Esophagus muscularis mucosa (tissue), 4 donors: ENCODE measurements around the gene SH3D19. TPM values are rescaled to one million over a fixed set of nuclear protein-coding genes. Genes with fewer than 3 reads are reported as not detected.

Experiments used
- DNase-seq: peaks from one replicate; pipeline ENCODE4 v3.0.0-alpha.2; 2017; ENCODE audit errors: extremely low spot score
- H3K27ac ChIP-seq, 4 donors: fragments of 200-600 bp; sonication (generic); replicated peaks in 1 of 4; 1 replicate in 3 of 4; 2 replicates in 1 of 4; pipeline ENCODE4 v1.5.1; 2016 to 2019; ENCODE audit warnings: mild to moderate bottlenecking in 1 of 4
- H3K27me3 ChIP-seq, 4 donors: fragments of 200-600 bp; sonication (generic); one replicate each; pipeline versions ENCODE4 v1.5.1 to v1.6.0; 2016 to 2019
- H3K36me3 ChIP-seq, 4 donors: fragments of 200-600 bp; sonication (generic); one replicate each; pipeline ENCODE4 v1.5.1; 2016 to 2019
- H3K4me1 ChIP-seq, 4 donors: fragments of 200-600 bp; sonication (generic); one replicate each; pipeline ENCODE4 v1.5.1; 2016 to 2019
- H3K4me3 ChIP-seq, 4 donors: fragments of 200-600 bp; sonication (generic); 1 replicate in 2 of 4; 2 replicates in 2 of 4; pipeline ENCODE4 v1.5.1; 2016 to 2019; ENCODE audit warnings: mild to moderate bottlenecking in 4 of 4, moderate library complexity in 1 of 4
- H3K9me3 ChIP-seq, 4 donors: fragments of 200-600 bp; sonication (generic); 1 replicate in 3 of 4; 2 replicates in 1 of 4; pipeline ENCODE4 v1.5.1; 2016 to 2019
- EP300 ChIP-seq: sonication (generic); formaldehyde crosslinking; IDR thresholded peaks from one replicate; pipeline ENCODE4 v1.6.1; 2017; ENCODE audit warnings: antibody characterized with exemption
- POLR2A ChIP-seq: fragments of 450-650 bp; IDR thresholded peaks from one replicate; pipeline ENCODE4 v1.6.1; 2017; ENCODE audit warnings: antibody characterized with exemption, moderate library complexity, mild to moderate bottlenecking, low read depth
- POLR2AphosphoS5 ChIP-seq, 2 donors: sonication (generic); formaldehyde crosslinking; IDR thresholded peaks; one replicate each; pipeline ENCODE4 v1.6.1; 2017; ENCODE audit warnings: antibody characterized with exemption in 2 of 2
- WGBS: methylation state at CpG from one replicate; pipeline ENCODE4 v1.1.5; 2018; 5-methylcytosine and 5-hydroxymethylcytosine counted together
- intact Hi-C: fragments of 100-400 bp; cut with DNase I; formaldehyde crosslinking; loops from one replicate; pipeline ENCODE4 v1.15.1; 2023
- total RNA-seq, 4 donors: library from RNA; depleted of rRNA; stranded (reverse); fragments of >200 nt; gene quantifications; one replicate each; pipeline versions ENCODE4 v1.1.0 to v1.2.1, GENCODE V29; 2016
- TF ChIP-seq, protein P1 (sequence below), 3 experiments: fragments of 200-600 bp in 2 of 3; fragments of 450-650 bp in 1 of 3; sonication (generic) in 2 of 3; IDR thresholded peaks; one replicate each; pipeline ENCODE4 v1.5.1; 2017 to 2019; ENCODE audit warnings: antibody characterized with exemption in 3 of 3, mild to moderate bottlenecking in 2 of 3, moderate library complexity in 1 of 3

The SH3D19 gene
- total RNA-seq, 4 donors from 2014 or later, result 115 to 186 (median 177) TPM

GRCh38 chr4:151361126-151361525 lies 35.7 kb upstream of the SH3D19 start:
- peaks cover 0 to 8% (median 0%) of the 10 kb centered on the region in 4 donors for H3K4me1 ChIP-seq
- TF ChIP-seq POLR2A, result no peak
- TF ChIP-seq EP300, result no peak
- TF ChIP-seq, protein P1, sequence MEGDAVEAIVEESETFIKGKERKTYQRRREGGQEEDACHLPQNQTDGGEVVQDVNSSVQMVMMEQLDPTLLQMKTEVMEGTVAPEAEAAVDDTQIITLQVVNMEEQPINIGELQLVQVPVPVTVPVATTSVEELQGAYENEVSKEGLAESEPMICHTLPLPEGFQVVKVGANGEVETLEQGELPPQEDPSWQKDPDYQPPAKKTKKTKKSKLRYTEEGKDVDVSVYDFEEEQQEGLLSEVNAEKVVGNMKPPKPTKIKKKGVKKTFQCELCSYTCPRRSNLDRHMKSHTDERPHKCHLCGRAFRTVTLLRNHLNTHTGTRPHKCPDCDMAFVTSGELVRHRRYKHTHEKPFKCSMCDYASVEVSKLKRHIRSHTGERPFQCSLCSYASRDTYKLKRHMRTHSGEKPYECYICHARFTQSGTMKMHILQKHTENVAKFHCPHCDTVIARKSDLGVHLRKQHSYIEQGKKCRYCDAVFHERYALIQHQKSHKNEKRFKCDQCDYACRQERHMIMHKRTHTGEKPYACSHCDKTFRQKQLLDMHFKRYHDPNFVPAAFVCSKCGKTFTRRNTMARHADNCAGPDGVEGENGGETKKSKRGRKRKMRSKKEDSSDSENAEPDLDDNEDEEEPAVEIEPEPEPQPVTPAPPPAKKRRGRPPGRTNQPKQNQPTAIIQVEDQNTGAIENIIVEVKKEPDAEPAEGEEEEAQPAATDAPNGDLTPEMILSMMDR (IDR thresholded peaks at IDR 0.05), result no peak
- no peaks in the 10 kb centered on the region for H3K9me3 ChIP-seq
- no peak overlapping the region for H3K4me3 ChIP-seq
- no peak for DNase-seq
- intact Hi-C loops, result loop anchor here (5.0 kb wide), 1 partner anchor 244 kb away; no protein-coding TSS in a partner anchor
- no peaks in the 10 kb centered on the region for H3K27me3 ChIP-seq
- no peaks in the 10 kb centered on the region for H3K36me3 ChIP-seq
- no peak overlapping the region for H3K27ac ChIP-seq
- 94% methylated on average over 2 of the region's 2 CpGs for WGBS

DNA sequence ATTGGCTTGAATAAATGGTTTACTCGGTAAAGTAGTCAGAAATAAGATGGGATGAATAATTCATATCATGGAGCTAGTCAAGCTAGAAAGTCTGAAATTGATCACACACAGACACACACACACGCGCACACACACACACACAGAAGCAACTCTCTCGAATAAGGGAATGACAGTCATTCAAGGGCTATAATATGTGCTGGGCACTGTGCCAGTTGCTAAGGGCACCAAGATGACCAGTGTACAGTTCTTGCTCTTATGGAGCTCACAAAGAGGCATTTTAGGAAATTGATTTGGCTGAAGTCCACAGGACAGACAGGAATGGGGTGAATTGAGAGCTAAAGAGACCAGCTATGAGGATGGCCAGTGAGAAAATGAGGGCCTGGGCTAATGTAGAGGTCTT lies 34.2 kb upstream of the SH3D19 start:
- no peak overlapping the region for H3K4me3 ChIP-seq
- WGBS, result 77% methylated on average over 4 of the region's 4 CpGs
- TF ChIP-seq POLR2AphosphoS5 (IDR thresholded peaks at IDR 0.05) (no peak), EP300 (no peak), POLR2A (no peak)
- TF ChIP-seq, protein P1 (IDR thresholded peaks at IDR 0.05), result no peak
- no peak for DNase-seq
- no peaks in the 10 kb centered on the region for H3K36me3 ChIP-seq
- no peaks in the 10 kb centered on the region for H3K27me3 ChIP-seq
- intact Hi-C loops, result no loop called here
- no peak overlapping the region for H3K27ac ChIP-seq
- H3K9me3 ChIP-seq, result no peaks in the 10 kb centered on the region
- H3K4me1 ChIP-seq, result peaks cover 0 to 8% (median 0%) of the 10 kb centered on the region in 4 donors

GRCh38 chr4:151358266-151358665 lies 32.9 kb upstream of the SH3D19 start:
- intact Hi-C loops, result no loop called here
- H3K4me3 ChIP-seq, result no peak overlapping the region
- TF ChIP-seq EP300 (no peak), POLR2A (no peak)
- WGBS, result 90% methylated on average over 3 of the region's 3 CpGs
- no peaks in the 10 kb centered on the region for H3K9me3 ChIP-seq
- peaks cover 0 to 8% (median 0%) of the 10 kb centered on the region in 4 donors for H3K4me1 ChIP-seq
- DNase-seq, result no peak
- no peaks in the 10 kb centered on the region for H3K27me3 ChIP-seq
- no peaks in the 10 kb centered on the region for H3K36me3 ChIP-seq
- H3K27ac ChIP-seq, result no peak overlapping the region

DNA sequence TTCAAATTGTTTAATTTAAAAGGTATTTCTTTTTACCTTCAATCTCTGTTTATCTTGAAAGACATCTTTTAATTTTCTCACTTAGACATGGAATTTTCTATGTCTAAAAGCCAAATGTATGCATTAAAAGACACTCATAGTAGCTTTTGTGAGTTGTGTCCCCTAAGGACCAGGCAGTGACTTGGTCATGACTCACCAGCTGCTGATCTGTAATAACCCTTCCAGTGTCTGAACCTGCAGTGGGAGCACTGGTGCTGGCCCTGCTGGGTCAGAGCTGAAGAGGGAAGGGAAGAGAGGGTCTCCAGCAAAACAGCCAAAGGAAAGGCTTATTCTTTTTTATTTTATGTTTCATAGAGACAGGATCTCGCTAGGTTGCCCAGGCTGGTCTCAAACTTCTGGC lies 31.1 kb upstream of the SH3D19 start:
- H3K4me1 ChIP-seq, result peaks cover 0 to 5% (median 0%) of the 10 kb centered on the region in 4 donors
- no peaks in the 10 kb centered on the region for H3K9me3 ChIP-seq
- no peak overlapping the region for H3K4me3 ChIP-seq
- intact Hi-C loops, result no loop called here
- H3K27ac ChIP-seq, result no peak overlapping the region
- 90% methylated on average over 1 of the region's 1 CpG for WGBS
- H3K27me3 ChIP-seq, result no peaks in the 10 kb centered on the region
- DNase-seq, result no peak
- TF ChIP-seq EP300 (no peak), POLR2A (no peak), POLR2AphosphoS5 (IDR thresholded peaks at IDR 0.05) (no peak)
- TF ChIP-seq, protein P1 (IDR thresholded peaks at IDR 0.05), result no peak
- H3K36me3 ChIP-seq, result no peaks in the 10 kb centered on the region

DNA sequence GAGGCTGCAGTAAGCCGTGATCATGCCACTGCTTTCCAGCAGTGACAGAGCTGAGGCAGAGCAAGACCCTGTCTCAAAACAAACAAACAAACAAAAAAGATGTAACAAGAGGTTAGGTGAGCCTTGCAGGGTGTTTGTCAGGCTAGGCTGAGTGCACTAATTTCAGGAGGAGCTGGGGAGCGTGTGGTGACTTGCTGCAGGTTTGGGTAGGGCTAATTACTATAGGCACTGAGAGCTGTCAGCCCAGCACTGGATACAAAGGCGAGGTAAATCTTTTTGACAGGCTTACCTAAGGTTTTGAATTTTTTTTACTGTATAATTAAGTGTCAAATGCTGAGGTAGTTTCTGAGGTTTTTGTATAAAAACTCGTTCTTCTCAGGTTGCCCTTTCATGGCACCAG lies 29.8 kb upstream of the SH3D19 start:
- no peak overlapping the region for H3K4me3 ChIP-seq
- peaks cover 0 to 5% (median 0%) of the 10 kb centered on the region in 4 donors for H3K4me1 ChIP-seq
- no peak for DNase-seq
- no peaks in the 10 kb centered on the region for H3K9me3 ChIP-seq
- intact Hi-C loops, result no loop called here
- no peaks in the 10 kb centered on the region for H3K36me3 ChIP-seq
- 81% methylated on average over 4 of the region's 4 CpGs for WGBS
- H3K27ac ChIP-seq, result no peak overlapping the region
- TF ChIP-seq, protein P1 (IDR thresholded peaks at IDR 0.05), result no peak
- TF ChIP-seq POLR2AphosphoS5 (IDR thresholded peaks at IDR 0.05) (no peak), POLR2A (no peak), EP300 (no peak)
- H3K27me3 ChIP-seq, result no peaks in the 10 kb centered on the region
